ENCODE data around the gene LETMD1. TPM values are rescaled to one million over a fixed set of nuclear protein-coding genes. Genes with fewer than 3 reads are reported as not detected.
A peak's percentile ranks its signal among the peaks of the same experiment; 100 is the strongest.

LETMD1 gene
- total and polyA plus RNA-seq, 9 of the 15 experiments (the other 6 are each of a cell fraction or from before 2014, with no cell fraction given) = 58.7 to 163 (median 75.4) TPM

- TF ChIP-seq PKNOX1 (IDR thresholded peaks at IDR 0.05) = peak; percentile 77
- no peak for TF ChIP-seq ESRRB (CRISPR knock-in tag; IDR thresholded peaks at IDR 0.05; ENCODE audit: borderline replicate concordance)
- no peak for TF ChIP-seq HNRNPUL1 (IDR thresholded peaks at IDR 0.05; ENCODE audit: low read length)
- peak; percentile 64; the same call in 1 of the 2 replicates for TF ChIP-seq LEF1 (IDR thresholded peaks at IDR 0.05)
- peak; percentile 86 for TF ChIP-seq NBN (IDR thresholded peaks at IDR 0.05; ENCODE audit: low read depth)
- TF ChIP-seq JUND (IDR thresholded peaks at IDR 0.05; ENCODE audit: borderline replicate concordance, low read depth, low read length) = peak; percentile 56; the same call in 1 of the 2 replicates
- TF ChIP-seq JUND (tag; IDR thresholded peaks at IDR 0.05; ENCODE audit: borderline replicate concordance, low read depth, low read length) = peak; percentile 57; the same call in 1 of the 3 replicates
- peak; percentile 21 for TF ChIP-seq TAF1 (IDR thresholded peaks at IDR 0.05; ENCODE audit: control insufficient read depth, extremely low read depth, insufficient read depth, low read length, severe bottlenecking)
- TF ChIP-seq CCNT2 (IDR thresholded peaks at IDR 0.05; ENCODE audit: borderline replicate concordance, extremely low read depth, insufficient read length, low read depth, low read length) = peak; percentile 81
- TF ChIP-seq GABPB2 (CRISPR knock-in tag; conservative IDR thresholded peaks at IDR 0.05) = no peak
- no peak for TF ChIP-seq SRSF1 (IDR thresholded peaks at IDR 0.05; ENCODE audit: low read depth, low read length)
- TF ChIP-seq HINFP (tag; conservative IDR thresholded peaks at IDR 0.05; ENCODE audit: low read depth) = no peak
- TF ChIP-seq BHLHE40 (IDR thresholded peaks at IDR 0.05; ENCODE audit: low read length) = no peak; the same call in 1 of the 2 replicates
- peak; percentile 55 for TF ChIP-seq MBD2 (IDR thresholded peaks at IDR 0.05; ENCODE audit: borderline replicate concordance, low read depth)
- no peak for TF ChIP-seq MED1 (CRISPR knock-in tag; IDR thresholded peaks at IDR 0.05; ENCODE audit: borderline replicate concordance)
- no peak for TF ChIP-seq FOXP1 (CRISPR knock-in tag; IDR thresholded peaks at IDR 0.05)
- peak; percentile 57; the same call in 1 of the 2 replicates for TF ChIP-seq ZNF592 (IDR thresholded peaks at IDR 0.05)
- TF ChIP-seq EP300 (IDR thresholded peaks at IDR 0.05; ENCODE audit: low read length) = peak; percentile 93
- TF ChIP-seq POLR2H (tag; IDR thresholded peaks at IDR 0.05; ENCODE audit: low read depth) = no peak
- no peak for TF ChIP-seq FOXO4 (CRISPR knock-in tag; IDR thresholded peaks at IDR 0.05)
- TF ChIP-seq HDAC1 (IDR thresholded peaks at IDR 0.05) = peak; percentile 56 to 96; a peak in 3 of 4 replicates
These were observed 26.4 kb upstream of the LETMD1 start (continued) for GRCh38 chr12:51021694-51022093.

All from K562 (cell line).